Measurements from ENCODE around the gene SCN5A. TPM values are rescaled to one million over a fixed set of nuclear protein-coding genes. Genes with fewer than 3 reads are reported as not detected.

Gene SCN5A
- total RNA-seq, 2 donors from 2014 or later: 102 to 118 TPM

GRCh38 chr3:38608961-38609360 is 40.5 kb downstream of the SCN5A start:
- H3K27me3 ChIP-seq: no peaks in the 10 kb centered on the region
- no peak overlapping the region for H3K4me3 ChIP-seq
- no peak for DNase-seq (ENCODE audit: low spot score)
- H3K9me3 ChIP-seq: no peaks in the 10 kb centered on the region
- H3K4me1 ChIP-seq: peaks cover 0 to 1% of the 10 kb centered on the region in 2 donors
- H3K36me3 ChIP-seq: peaks cover 55% of the 10 kb centered on the region
- TF ChIP-seq CTCF (IDR thresholded peaks at IDR 0.05): no peak
- H3K27ac ChIP-seq: no peak overlapping the region

GRCh38 chr3:38608086-38608775 is 41.3 kb downstream of the SCN5A start:
- Histone ChIP-seq H3K4me3 (no peak overlapping the region), H3K9me3 (no peaks in the 10 kb centered on the region), H3K4me1 (no peaks in the 10 kb centered on the region), H3K27me3 (no peaks in the 10 kb centered on the region), H3K27ac (no peak overlapping the region), H3K36me3 (peaks cover 62% of the 10 kb centered on the region)
- no peak for DNase-seq (ENCODE audit: low spot score)
- TF ChIP-seq CTCF (IDR thresholded peaks at IDR 0.05): no peak

GRCh38 chr3:38606561-38606960 is 42.9 kb downstream of the SCN5A start:
- no peak for TF ChIP-seq CTCF (IDR thresholded peaks at IDR 0.05)
- H3K36me3 ChIP-seq: peaks cover 79% of the 10 kb centered on the region
- no peaks in the 10 kb centered on the region for H3K4me1 ChIP-seq
- H3K9me3 ChIP-seq: no peaks in the 10 kb centered on the region
- H3K4me3 ChIP-seq: no peak overlapping the region
- H3K27me3 ChIP-seq: no peaks in the 10 kb centered on the region
- DNase-seq (ENCODE audit: low spot score): no peak
- H3K27ac ChIP-seq: no peak overlapping the region

- Histone ChIP-seq H3K4me1 (no peaks in the 10 kb centered on the region), H3K36me3 (peaks cover 85% of the 10 kb centered on the region), H3K27me3 (no peaks in the 10 kb centered on the region), H3K27ac (no peak overlapping the region), H3K9me3 (no peaks in the 10 kb centered on the region), H3K4me3 (no peak overlapping the region)
- no peak for TF ChIP-seq CTCF (IDR thresholded peaks at IDR 0.05)
- no peak for DNase-seq (ENCODE audit: low spot score)
Observed at GRCh38 chr3:38605981-38606380, 43.5 kb downstream of the SCN5A start.

GRCh38 chr3:38604246-38604645 is 45.2 kb downstream of the SCN5A start:
- no peak overlapping the region for H3K4me3 ChIP-seq
- H3K27ac ChIP-seq: no peak overlapping the region
- peaks cover 89% of the 10 kb centered on the region for H3K36me3 ChIP-seq
- no peak for TF ChIP-seq CTCF (IDR thresholded peaks at IDR 0.05)
- no peaks in the 10 kb centered on the region for H3K27me3 ChIP-seq
- H3K4me1 ChIP-seq: no peaks in the 10 kb centered on the region
- DNase-seq (ENCODE audit: low spot score): no peak
- no peaks in the 10 kb centered on the region for H3K9me3 ChIP-seq

GRCh38 chr3:38603731-38604131 is 45.8 kb downstream of the SCN5A start:
- no peak for TF ChIP-seq CTCF (IDR thresholded peaks at IDR 0.05)
- DNase-seq (ENCODE audit: low spot score): no peak
- Histone ChIP-seq H3K27me3 (no peaks in the 10 kb centered on the region), H3K36me3 (peaks cover 89% of the 10 kb centered on the region), H3K4me3 (no peak overlapping the region), H3K27ac (no peak overlapping the region), H3K9me3 (no peaks in the 10 kb centered on the region), H3K4me1 (no peaks in the 10 kb centered on the region)

Measured in right atrium auricular region (tissue), 2 donors.